SK-MEL-5 (cell line): ENCODE measurements around the gene HDHD5. TPM values are rescaled to one million over a fixed set of nuclear protein-coding genes. Genes with fewer than 3 reads are reported as not detected.
"Not testable (repeated sequence)": the region's sequence is repeated elsewhere in the genome, so short reads cannot be mapped to it uniquely, and the experiment has no call there.

Experiments
- DNase-seq: peaks from one replicate; pipeline ENCODE4 v3.0.0-alpha.2; 2016; ENCODE audit warnings: low read depth, low spot score
- in situ Hi-C: cut with HindIII; loops from 2 replicates; pipeline ENCODE4 v1.10.0; 2016; ENCODE audit warnings: low sequenced_read_pairs, high pct_unique_total_duplicates, low pct_unique_long_range_greater_than_20kb
- total RNA-seq: library from RNA; depleted of rRNA; stranded (reverse); fragments of >200 nt; shearing (Covaris generic); gene quantifications from 2 replicates; pipeline ENCODE4 v1.2.3, GENCODE V29; 2014

Gene HDHD5
- total RNA-seq, 1 experiment from 2014 or later = 89.6 TPM

DNA sequence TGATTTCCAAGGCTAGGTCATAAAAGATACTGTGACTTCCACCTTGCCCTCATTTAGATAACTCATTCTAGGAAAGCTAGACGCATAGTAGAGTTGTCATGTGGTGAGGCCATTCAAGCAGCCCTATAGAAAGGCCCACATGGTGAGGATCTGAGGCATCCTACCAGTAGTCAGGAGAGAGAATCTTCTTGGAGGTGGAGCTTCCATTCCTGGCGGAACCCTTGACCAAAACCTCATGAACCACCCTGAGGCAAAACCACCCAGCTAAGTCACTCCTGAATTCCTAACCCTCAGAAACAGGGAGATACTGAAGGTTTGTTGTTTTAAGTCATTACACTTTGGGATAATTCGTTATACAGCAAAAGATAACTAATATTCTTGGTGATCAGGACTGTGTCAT is 2.9 kb upstream of the HDHD5 start:
- in situ Hi-C loops = no loop called here

GRCh38 chr22:17159504-17159951 is 451 bp upstream of the HDHD5 start:
- in situ Hi-C loops = no loop called here
- peak; percentile 34 for DNase-seq

More for the DNA sequence above, 2.9 kb upstream of the HDHD5 start:
- peak; percentile 78 for DNase-seq

DNA sequence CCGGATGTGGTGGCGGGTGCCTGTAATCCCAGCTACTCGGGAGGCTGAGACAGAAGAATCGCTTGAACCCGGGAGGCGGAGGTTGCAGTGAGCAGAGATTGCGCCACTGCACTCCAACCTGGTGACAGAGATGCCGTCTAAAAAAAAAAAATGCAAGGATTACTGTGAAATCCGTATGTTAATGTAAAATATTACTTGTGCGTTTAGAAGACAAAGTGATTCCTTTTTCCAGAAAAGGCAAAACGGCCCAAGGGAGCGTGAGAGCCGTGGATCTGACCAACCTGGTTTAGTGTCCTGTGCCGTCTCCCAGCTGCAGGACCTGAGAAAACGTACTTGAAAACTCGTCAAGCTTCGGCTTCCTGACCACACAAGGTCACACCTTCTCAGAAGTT is 905 bp downstream of the HDHD5 start:
- in situ Hi-C loops = no loop called here
- DNase-seq = no peak

- no peak for DNase-seq
- in situ Hi-C loops = no loop called here
These were observed 1.4 kb downstream of the HDHD5 start for GRCh38 chr22:17157714-17158113.

GRCh38 chr22:17155941-17156340 is 3.1 kb downstream of the HDHD5 start:
- DNase-seq = no peak
- in situ Hi-C loops = no loop called here

- in situ Hi-C loops = no loop called here
- DNase-seq = no peak
These were observed 6.1 kb downstream of the HDHD5 start for GRCh38 chr22:17152971-17153370.

DNA sequence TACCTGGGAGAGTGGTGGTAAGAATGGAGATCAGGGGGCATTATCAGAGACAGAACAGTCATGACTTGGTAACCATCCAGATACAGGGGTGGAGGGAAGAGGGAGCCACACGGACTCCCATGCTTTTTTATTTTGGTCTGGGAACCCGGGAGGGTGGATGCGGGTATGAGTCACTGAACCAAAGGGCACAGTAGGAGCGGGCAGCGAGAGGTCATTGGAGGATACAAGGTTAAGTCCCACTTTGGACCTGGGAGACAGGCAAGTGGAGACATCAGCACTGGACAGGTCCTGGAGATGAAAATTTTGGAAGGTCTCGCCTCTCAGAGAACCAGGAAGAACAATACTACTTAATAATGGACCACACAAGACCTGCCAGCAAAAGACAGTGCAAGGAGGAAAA is 6.7 kb downstream of the HDHD5 start:
- in situ Hi-C loops = no loop called here
- no peak for DNase-seq

- in situ Hi-C loops = no loop called here
These were observed 9.8 kb downstream of the HDHD5 start for GRCh38 chr22:17149076-17149815.

GRCh38 chr22:17147458-17147857 is 11.6 kb downstream of the HDHD5 start:
- DNase-seq, in situ Hi-C loops: not testable (repeated sequence)

More at GRCh38 chr22:17149076-17149815, 9.8 kb downstream of the HDHD5 start:
- no peak for DNase-seq

- no peak for DNase-seq
- in situ Hi-C loops = no loop called here
These were observed 13.9 kb downstream of the HDHD5 start for GRCh38 chr22:17145021-17145680.

DNA sequence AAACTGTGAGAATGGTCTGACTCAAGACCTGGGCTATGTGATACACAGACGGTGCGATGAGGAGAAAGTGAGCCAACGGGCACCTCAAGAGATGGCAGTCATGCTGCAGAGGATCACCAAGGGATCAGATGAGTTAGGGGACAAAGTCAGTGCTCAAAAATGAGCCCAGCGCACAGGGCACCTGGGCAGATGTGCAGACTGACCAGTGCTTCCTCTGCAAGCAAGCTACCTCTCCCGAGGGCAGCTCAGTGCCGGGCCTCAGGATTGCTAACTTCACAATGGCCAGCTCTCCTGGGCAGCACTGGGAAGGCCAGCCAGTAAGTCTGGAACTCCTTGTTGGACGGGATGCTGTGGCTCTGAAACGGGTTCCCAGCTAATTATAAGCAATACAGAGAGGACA is 15.3 kb downstream of the HDHD5 start:
- DNase-seq = no peak
- in situ Hi-C loops = no loop called here

GRCh38 chr22:17143101-17143500 is 16.0 kb downstream of the HDHD5 start:
- in situ Hi-C loops = no loop called here
- DNase-seq = no peak

- in situ Hi-C loops = no loop called here
These were observed 18.0 kb downstream of the HDHD5 start for GRCh38 chr22:17140826-17141766.

GRCh38 chr22:17140022-17140421 is 19.1 kb downstream of the HDHD5 start:
- no peak for DNase-seq
- in situ Hi-C loops = no loop called here

More at GRCh38 chr22:17140826-17141766, 18.0 kb downstream of the HDHD5 start:
- DNase-seq = no peak

- DNase-seq = no peak
- in situ Hi-C loops = no loop called here
These were observed 20.6 kb downstream of the HDHD5 start for GRCh38 chr22:17138513-17138912.

DNA sequence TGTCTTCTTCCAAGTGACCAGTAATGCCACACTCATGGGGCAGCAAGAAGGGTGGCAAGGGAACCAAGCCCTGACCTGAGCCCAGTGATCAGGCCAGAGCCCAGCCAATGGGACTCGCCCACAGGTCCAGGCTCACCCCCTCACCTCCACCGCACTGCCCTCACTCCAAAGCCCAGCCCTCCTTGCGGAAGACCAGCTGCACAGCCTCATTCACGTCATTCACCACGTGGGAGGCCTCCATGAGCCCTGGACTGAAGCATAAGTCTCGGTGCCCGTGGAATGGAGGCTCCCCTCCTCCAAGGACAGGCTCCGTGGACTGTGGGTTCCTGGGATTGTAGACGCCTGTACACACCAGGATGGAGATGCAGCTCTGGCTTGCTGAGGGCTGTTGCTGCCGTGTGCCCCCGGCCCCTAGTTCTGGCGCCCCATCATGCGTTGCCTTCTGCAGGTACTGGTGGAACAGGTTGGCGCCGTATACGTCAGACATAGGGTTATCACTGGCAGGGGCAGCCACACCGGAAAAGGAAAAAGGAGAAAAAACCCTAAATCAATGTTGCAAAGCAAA is 21.1 kb downstream of the HDHD5 start:
- no peak for DNase-seq
- in situ Hi-C loops = no loop called here

DNA sequence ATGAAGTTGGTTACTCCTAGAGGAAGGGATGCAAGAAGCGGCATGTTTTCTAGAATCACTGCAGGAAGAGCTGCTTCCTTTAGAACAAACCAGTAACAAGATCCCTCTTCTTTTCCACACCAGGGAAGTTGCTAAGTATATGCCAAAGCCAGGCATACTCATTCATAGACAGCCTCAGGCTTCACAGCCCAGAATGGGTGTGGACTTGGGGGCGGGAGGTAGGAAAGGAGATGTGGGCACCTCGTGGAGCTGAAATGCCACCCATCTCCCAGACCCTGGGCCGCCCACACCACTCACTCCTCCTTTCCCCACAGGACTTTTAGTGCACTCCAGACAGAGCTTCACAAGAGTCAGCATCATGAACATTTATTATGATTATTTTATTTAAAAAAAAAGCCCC is 21.9 kb downstream of the HDHD5 start:
- in situ Hi-C loops = no loop called here
- no peak for DNase-seq
